Measurements from ENCODE around the gene AFG3L2.

The AFG3L2 gene

DNA sequence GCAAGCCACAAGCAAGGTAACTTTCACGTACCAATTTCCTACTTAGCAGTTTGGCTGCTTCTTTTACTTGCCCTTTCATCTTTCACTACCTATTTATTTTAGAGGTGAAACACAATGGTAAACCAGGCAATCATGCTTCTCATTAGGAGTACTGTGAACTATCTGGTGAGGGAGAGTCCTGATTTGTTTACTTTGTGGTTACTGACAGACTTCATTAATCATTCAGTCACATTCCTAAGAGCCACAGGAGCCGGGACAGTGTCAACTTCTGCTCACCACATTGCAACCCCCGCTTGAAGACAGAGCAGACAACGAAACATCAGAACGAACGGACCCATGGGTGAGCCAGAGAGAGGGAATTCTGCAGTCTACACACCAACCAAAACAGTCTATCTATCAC lies 40.1 kb downstream of the AFG3L2 start:
- H3K36me3 ChIP-seq (ENCODE audit: insufficient read depth, low read length) = peaks cover 71% of the 10 kb centered on the region
- H3K4me3 ChIP-seq (ENCODE audit: low read depth, low read length, poor library complexity, severe bottlenecking) = no peak overlapping the region
- H3K4me2 ChIP-seq (ENCODE audit: low read length) = no peak overlapping the region
- TF ChIP-seq CTCF (IDR thresholded peaks at IDR 0.05; ENCODE audit: low read length) (no peak), EZH2 (IDR thresholded peaks at IDR 0.05; ENCODE audit: borderline replicate concordance, low read length) (no peak)
- no peaks in the 10 kb centered on the region for H3K9me3 ChIP-seq (ENCODE audit: low read length)
- no peak overlapping the region for H3K9ac ChIP-seq (ENCODE audit: low read length)
- H2AFZ ChIP-seq (ENCODE audit: low read length) = no peak overlapping the region
- H3K9me2 ChIP-seq (ENCODE audit: low read depth, low read length) = no peaks in the 10 kb centered on the region
- no peaks in the 10 kb centered on the region for H3K27me3 ChIP-seq (ENCODE audit: insufficient read depth, low read length)
- no peaks in the 10 kb centered on the region for H3K79me2 ChIP-seq (ENCODE audit: insufficient read depth, low read length)
- no peak overlapping the region for H3K27ac ChIP-seq (ENCODE audit: low read depth, low read length, poor library complexity, severe bottlenecking)
- no peaks in the 10 kb centered on the region for H3K4me1 ChIP-seq (ENCODE audit: insufficient read depth, low read length, severe bottlenecking)
- H3F3A ChIP-seq (ENCODE audit: insufficient read depth, low read length) = no peaks in the 10 kb centered on the region
- H4K20me1 ChIP-seq (ENCODE audit: insufficient read depth, low read length) = no peaks in the 10 kb centered on the region

DNA sequence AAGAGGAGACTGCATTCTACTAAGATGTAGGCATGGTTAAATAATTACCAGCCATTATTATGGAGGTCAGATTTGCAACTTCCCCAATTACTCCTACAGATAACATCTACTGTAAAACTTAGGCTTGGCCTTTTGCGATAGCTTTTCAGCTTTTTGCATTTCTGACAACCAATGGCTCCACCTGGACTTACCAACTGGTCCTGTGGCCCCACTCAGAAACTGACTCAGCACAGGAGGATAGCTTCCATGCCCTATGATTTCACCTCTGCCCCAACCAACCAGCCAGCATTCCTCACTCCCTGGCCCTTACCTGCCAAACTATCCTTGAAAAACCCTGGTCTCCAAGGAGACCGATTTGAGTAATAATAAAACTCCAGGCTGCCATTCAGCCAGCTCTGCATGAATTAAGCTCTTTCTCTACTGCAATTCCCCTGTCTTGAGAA lies 40.8 kb downstream of the AFG3L2 start:
- H3K4me3 ChIP-seq (ENCODE audit: low read depth, low read length, poor library complexity, severe bottlenecking) = no peak overlapping the region
- no peak overlapping the region for H3K4me2 ChIP-seq (ENCODE audit: low read length)
- H3K27me3 ChIP-seq (ENCODE audit: insufficient read depth, low read length) = no peaks in the 10 kb centered on the region
- no peaks in the 10 kb centered on the region for H3K9me3 ChIP-seq (ENCODE audit: low read length)
- H3K79me2 ChIP-seq (ENCODE audit: insufficient read depth, low read length) = no peaks in the 10 kb centered on the region
- no peaks in the 10 kb centered on the region for H3K4me1 ChIP-seq (ENCODE audit: insufficient read depth, low read length, severe bottlenecking)
- H3K27ac ChIP-seq (ENCODE audit: low read depth, low read length, poor library complexity, severe bottlenecking) = no peak overlapping the region
- H3F3A ChIP-seq (ENCODE audit: insufficient read depth, low read length) = no peaks in the 10 kb centered on the region
- no peaks in the 10 kb centered on the region for H4K20me1 ChIP-seq (ENCODE audit: insufficient read depth, low read length)
- H3K36me3 ChIP-seq (ENCODE audit: insufficient read depth, low read length) = peaks cover 66% of the 10 kb centered on the region
- no peaks in the 10 kb centered on the region for H3K9me2 ChIP-seq (ENCODE audit: low read depth, low read length)
- no peak overlapping the region for H3K9ac ChIP-seq (ENCODE audit: low read length)
- H2AFZ ChIP-seq (ENCODE audit: low read length) = no peak overlapping the region
- TF ChIP-seq CTCF (IDR thresholded peaks at IDR 0.05; ENCODE audit: low read length) (no peak), EZH2 (IDR thresholded peaks at IDR 0.05; ENCODE audit: borderline replicate concordance, low read length) (no peak)

DNA sequence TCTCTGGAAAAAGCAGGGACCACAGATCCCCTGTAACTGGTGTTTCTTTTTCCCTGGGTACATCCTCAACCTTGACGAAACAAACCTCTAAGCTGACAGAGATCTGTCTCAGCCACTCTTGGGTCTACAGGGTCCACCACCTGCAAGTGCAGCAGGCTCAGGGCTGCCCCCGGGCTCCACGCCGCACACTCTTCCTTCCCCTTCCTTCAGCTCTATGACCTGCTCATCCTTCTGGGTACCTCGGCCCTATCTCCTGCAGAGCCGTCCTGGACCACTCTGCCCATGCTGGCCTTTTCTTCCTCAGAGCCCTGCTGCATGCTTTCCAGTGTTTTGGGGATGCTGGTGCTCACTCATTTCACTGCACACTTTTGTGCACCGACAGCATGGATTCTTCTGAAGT lies 41.5 kb downstream of the AFG3L2 start:
- Histone ChIP-seq H4K20me1 (ENCODE audit: insufficient read depth, low read length) (no peaks in the 10 kb centered on the region), H3K4me3 (ENCODE audit: low read depth, low read length, poor library complexity, severe bottlenecking) (no peak overlapping the region), H3K9me2 (ENCODE audit: low read depth, low read length) (no peaks in the 10 kb centered on the region), H3F3A (ENCODE audit: insufficient read depth, low read length) (no peaks in the 10 kb centered on the region), H3K4me2 (ENCODE audit: low read length) (no peak overlapping the region), H3K9me3 (ENCODE audit: low read length) (no peaks in the 10 kb centered on the region), H3K4me1 (ENCODE audit: insufficient read depth, low read length, severe bottlenecking) (no peaks in the 10 kb centered on the region), H3K27me3 (ENCODE audit: insufficient read depth, low read length) (no peaks in the 10 kb centered on the region), H3K27ac (ENCODE audit: low read depth, low read length, poor library complexity, severe bottlenecking) (no peak overlapping the region), H3K36me3 (ENCODE audit: insufficient read depth, low read length) (peaks cover 67% of the 10 kb centered on the region), H3K9ac (ENCODE audit: low read length) (no peak overlapping the region), H2AFZ (ENCODE audit: low read length) (no peak overlapping the region), H3K79me2 (ENCODE audit: insufficient read depth, low read length) (no peaks in the 10 kb centered on the region)
- TF ChIP-seq CTCF (IDR thresholded peaks at IDR 0.05; ENCODE audit: low read length) = no peak
- no peak for TF ChIP-seq EZH2 (IDR thresholded peaks at IDR 0.05; ENCODE audit: borderline replicate concordance, low read length)

Data from OCI-LY1 (cell line).